ENCODE results near the gene BTNL8.

DNA sequence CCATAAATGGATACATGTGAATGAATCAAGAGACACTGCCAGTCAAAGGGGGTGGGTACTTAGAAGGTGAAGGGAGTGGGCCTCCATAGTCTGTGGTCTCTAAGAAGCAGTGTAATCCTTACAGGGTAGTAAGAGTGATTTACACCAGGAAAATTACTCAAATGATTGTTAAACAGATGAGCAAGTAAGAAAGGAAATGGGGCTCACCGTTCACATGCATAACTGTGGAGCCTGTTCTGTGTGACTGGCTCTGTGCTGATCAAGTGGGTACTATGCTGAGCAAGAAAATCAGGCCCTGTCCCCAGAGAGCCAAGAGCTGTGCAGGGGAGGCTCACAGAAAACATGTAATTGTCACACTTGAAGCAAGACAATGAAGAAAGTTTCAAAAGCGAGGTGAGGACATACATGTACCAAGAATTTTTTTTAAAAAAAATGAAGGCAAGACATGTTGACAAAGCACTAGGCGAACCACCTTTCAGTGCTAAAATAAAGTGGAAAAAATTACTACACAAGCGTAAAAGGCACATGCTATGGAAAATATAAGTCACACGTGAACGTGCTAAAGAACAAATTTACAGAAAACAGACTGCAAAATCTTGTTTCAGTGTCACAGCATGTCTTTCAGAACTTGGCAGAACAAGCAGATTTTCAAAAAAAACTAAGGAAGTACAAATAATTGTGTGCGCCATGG is 2.5 kb downstream of the BTNL8 start:
- TF ChIP-seq EZH2 (IDR thresholded peaks at IDR 0.05; ENCODE audit: insufficient read depth, low read length), result no peak
- TF ChIP-seq, protein P1, sequence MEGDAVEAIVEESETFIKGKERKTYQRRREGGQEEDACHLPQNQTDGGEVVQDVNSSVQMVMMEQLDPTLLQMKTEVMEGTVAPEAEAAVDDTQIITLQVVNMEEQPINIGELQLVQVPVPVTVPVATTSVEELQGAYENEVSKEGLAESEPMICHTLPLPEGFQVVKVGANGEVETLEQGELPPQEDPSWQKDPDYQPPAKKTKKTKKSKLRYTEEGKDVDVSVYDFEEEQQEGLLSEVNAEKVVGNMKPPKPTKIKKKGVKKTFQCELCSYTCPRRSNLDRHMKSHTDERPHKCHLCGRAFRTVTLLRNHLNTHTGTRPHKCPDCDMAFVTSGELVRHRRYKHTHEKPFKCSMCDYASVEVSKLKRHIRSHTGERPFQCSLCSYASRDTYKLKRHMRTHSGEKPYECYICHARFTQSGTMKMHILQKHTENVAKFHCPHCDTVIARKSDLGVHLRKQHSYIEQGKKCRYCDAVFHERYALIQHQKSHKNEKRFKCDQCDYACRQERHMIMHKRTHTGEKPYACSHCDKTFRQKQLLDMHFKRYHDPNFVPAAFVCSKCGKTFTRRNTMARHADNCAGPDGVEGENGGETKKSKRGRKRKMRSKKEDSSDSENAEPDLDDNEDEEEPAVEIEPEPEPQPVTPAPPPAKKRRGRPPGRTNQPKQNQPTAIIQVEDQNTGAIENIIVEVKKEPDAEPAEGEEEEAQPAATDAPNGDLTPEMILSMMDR (IDR thresholded peaks at IDR 0.05; ENCODE audit: insufficient read depth, low read depth, low read length), result no peak
